GM12864 (cell line): ENCODE data around the gene SLC22A3.
"Not testable (repeated sequence)": the region's sequence is repeated elsewhere in the genome, so short reads cannot be mapped to it uniquely, and the experiment has no call there.

ENCODE experiments used
- DNase-seq: peaks from one replicate; pipeline ENCODE4 v3.0.0-alpha.2; 2011; ENCODE audit warnings: low read depth
- H3K4me3 ChIP-seq: 2 replicates; pipeline ENCODE4 v1.5.1; 2011; ENCODE audit warnings: mild to moderate bottlenecking, low read depth, low read length, control low read depth
- CTCF ChIP-seq: IDR thresholded peaks from 2 replicates; pipeline ENCODE4 v1.5.1; 2011; ENCODE audit warnings: low read depth, mild to moderate bottlenecking, moderate library complexity, low read length, control low read depth, inconsistent platforms; ENCODE audit errors: missing control alignments

SLC22A3 gene

GRCh38 chr6:160438481-160438880 is 90.3 kb downstream of the SLC22A3 start:
- DNase-seq, result no peak
- no peak for TF ChIP-seq CTCF

GRCh38 chr6:160439751-160440150 is 91.6 kb downstream of the SLC22A3 start:
- DNase-seq, result no peak
- TF ChIP-seq CTCF, result no peak
- no peak overlapping the region for H3K4me3 ChIP-seq

More at GRCh38 chr6:160438481-160438880, 90.3 kb downstream of the SLC22A3 start:
- H3K4me3 ChIP-seq, result no peak overlapping the region

- no peak for DNase-seq
- TF ChIP-seq CTCF, result no peak
- H3K4me3 ChIP-seq, result no peak overlapping the region
These were observed 94.0 kb downstream of the SLC22A3 start for GRCh38 chr6:160442151-160442550.

- no peak for TF ChIP-seq CTCF
- no peak for DNase-seq
- H3K4me3 ChIP-seq, result no peak overlapping the region
These were observed 97.0 kb downstream of the SLC22A3 start for GRCh38 chr6:160445130-160445529.

- no peak overlapping the region for H3K4me3 ChIP-seq
- DNase-seq, result no peak
- no peak for TF ChIP-seq CTCF
These were observed 99.2 kb downstream of the SLC22A3 start for GRCh38 chr6:160447350-160447749.

- DNase-seq, H3K4me3 ChIP-seq: not testable (repeated sequence)
These were observed 101.6 kb downstream of the SLC22A3 start for GRCh38 chr6:160449787-160450186.

GRCh38 chr6:160450849-160451248 is 102.7 kb downstream of the SLC22A3 start:
- H3K4me3 ChIP-seq, result no peak overlapping the region
- DNase-seq, result no peak
- TF ChIP-seq CTCF, result no peak

GRCh38 chr6:160454303-160454702 is 106.1 kb downstream of the SLC22A3 start:
- no peak overlapping the region for H3K4me3 ChIP-seq
- DNase-seq, result no peak
- no peak for TF ChIP-seq CTCF
